PC-3 (cell line): Measurements from ENCODE around the gene EPGN.

ENCODE experiments used
- EZH2 ChIP-seq: fragments of 300-600 bp; sonication (generic); IDR thresholded peaks from one replicate; pipeline ENCODE4 v1.6.1; 2017; ENCODE audit warnings: antibody characterized with exemption, mild to moderate bottlenecking, low read length; ENCODE audit not compliant: unreplicated experiment
- EZH2phosphoT487 ChIP-seq: fragments of 300-600 bp; sonication (generic); IDR thresholded peaks from 2 replicates; pipeline ENCODE4 v1.6.1; 2018; ENCODE audit warnings: mild to moderate bottlenecking, antibody characterized with exemption, low read length, borderline replicate concordance
- TF ChIP-seq, protein P1 (sequence below): fragments of 300-600 bp; sonication (generic); conservative IDR thresholded peaks from 2 replicates; pipeline ENCODE4 v1.5.1; 2017; ENCODE audit warnings: antibody characterized with exemption, low read depth, mild to moderate bottlenecking, low read length

DNA sequence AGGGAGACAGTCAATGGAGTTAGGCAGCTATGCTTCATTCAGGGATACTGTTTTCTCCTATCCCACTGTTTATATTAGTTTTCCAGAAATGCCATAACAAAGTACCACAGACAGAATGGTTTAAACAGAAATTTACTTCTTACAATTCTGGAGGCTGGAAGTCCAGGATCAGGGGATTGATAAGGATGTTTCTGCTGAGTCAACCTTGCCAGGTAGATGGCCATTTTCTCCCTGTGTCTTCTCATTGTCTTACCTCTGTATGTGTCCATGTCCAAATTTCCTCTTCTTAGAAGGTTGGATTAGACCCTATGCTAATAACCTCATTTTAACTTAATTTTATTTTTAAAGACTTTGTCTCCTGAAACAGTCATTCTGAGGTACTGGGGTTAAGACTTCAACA lies 20.5 kb upstream of the EPGN start:
- TF ChIP-seq, protein P1, sequence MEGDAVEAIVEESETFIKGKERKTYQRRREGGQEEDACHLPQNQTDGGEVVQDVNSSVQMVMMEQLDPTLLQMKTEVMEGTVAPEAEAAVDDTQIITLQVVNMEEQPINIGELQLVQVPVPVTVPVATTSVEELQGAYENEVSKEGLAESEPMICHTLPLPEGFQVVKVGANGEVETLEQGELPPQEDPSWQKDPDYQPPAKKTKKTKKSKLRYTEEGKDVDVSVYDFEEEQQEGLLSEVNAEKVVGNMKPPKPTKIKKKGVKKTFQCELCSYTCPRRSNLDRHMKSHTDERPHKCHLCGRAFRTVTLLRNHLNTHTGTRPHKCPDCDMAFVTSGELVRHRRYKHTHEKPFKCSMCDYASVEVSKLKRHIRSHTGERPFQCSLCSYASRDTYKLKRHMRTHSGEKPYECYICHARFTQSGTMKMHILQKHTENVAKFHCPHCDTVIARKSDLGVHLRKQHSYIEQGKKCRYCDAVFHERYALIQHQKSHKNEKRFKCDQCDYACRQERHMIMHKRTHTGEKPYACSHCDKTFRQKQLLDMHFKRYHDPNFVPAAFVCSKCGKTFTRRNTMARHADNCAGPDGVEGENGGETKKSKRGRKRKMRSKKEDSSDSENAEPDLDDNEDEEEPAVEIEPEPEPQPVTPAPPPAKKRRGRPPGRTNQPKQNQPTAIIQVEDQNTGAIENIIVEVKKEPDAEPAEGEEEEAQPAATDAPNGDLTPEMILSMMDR = no peak
- TF ChIP-seq EZH2 = no peak
- no peak for TF ChIP-seq EZH2phosphoT487
